Kidney epithelial cell (primary cell): ENCODE results near the gene LRTM2. TPM values are rescaled to one million over a fixed set of nuclear protein-coding genes. Genes with fewer than 3 reads are reported as not detected.

Source experiments
- DNase-seq: peaks from one replicate; pipeline ENCODE4 v3.0.0-alpha.2; 2010; ENCODE audit warnings: low read depth
- H3K27me3 ChIP-seq: 2 replicates; pipeline ENCODE4 v1.6.0; 2011; ENCODE audit warnings: low read length; ENCODE audit not compliant: control insufficient read depth, insufficient read depth
- H3K36me3 ChIP-seq: 2 replicates; pipeline ENCODE4 v1.5.1; 2011; ENCODE audit warnings: low read length; ENCODE audit not compliant: control insufficient read depth, insufficient read depth
- H3K4me3 ChIP-seq: 2 replicates; pipeline ENCODE4 v1.5.1; 2011; ENCODE audit warnings: low read depth, mild to moderate bottlenecking, control low read depth, low read length
- total RNA-seq: library from RNA; depleted of rRNA; stranded (reverse); fragments of >200 nt; gene quantifications from 2 replicates; pipeline ENCODE4 v1.2.3, GENCODE V29; 2015
- TF ChIP-seq, protein P1 (sequence below): IDR thresholded peaks from 2 replicates; pipeline ENCODE4 v1.5.1; 2011; ENCODE audit warnings: mild to moderate bottlenecking, moderate library complexity, low read length, control low read depth, inconsistent platforms; ENCODE audit not compliant: insufficient read depth, poor library complexity, severe bottlenecking

The LRTM2 gene
- total RNA-seq, 1 donor from 2014 or later = not detected

DNA sequence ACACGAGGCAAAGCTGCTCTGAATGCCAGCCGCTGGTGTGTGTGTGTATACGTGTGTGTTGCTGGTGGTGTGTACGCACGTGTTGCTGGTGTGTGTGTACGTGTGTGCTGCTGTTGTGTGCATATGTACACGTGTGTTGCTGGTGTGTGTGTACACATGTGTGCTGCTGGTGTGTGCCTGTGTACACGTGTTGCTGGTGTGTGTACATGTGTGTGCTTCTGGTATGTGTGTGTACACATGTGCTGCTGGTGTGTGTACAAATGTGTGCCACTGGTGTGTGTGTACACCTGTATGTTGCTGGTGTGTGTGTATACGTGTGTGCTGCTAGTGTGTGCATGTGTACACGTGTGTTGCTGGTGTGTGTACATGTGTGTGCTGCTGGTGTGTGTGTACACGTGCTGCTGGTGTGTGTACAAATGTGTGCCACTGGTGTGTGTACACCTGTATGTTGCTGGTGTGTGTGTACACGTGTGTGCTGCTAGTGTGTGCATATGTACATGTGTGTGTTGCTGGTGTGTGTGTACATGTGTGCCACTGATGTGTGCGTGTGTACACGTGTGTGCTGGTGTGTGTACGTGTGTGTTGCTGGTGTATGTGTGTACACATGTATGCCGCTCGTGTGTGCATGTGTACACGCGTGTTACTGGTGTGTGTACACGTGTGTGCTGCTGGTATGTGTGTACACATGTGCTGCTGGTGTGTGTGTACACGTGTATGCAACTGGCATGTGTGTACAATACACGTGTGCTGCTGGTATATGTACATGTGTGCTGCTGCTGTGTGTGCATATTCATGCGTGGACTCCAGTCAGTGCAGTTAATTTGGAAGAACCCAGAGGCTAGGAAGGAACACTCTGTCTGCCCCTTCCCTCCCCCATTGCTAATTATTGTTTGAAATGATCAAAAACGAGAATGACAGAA is 50.9 kb downstream of the LRTM2 start:
- no peak for DNase-seq
- TF ChIP-seq, protein P1, sequence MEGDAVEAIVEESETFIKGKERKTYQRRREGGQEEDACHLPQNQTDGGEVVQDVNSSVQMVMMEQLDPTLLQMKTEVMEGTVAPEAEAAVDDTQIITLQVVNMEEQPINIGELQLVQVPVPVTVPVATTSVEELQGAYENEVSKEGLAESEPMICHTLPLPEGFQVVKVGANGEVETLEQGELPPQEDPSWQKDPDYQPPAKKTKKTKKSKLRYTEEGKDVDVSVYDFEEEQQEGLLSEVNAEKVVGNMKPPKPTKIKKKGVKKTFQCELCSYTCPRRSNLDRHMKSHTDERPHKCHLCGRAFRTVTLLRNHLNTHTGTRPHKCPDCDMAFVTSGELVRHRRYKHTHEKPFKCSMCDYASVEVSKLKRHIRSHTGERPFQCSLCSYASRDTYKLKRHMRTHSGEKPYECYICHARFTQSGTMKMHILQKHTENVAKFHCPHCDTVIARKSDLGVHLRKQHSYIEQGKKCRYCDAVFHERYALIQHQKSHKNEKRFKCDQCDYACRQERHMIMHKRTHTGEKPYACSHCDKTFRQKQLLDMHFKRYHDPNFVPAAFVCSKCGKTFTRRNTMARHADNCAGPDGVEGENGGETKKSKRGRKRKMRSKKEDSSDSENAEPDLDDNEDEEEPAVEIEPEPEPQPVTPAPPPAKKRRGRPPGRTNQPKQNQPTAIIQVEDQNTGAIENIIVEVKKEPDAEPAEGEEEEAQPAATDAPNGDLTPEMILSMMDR = no peak
- H3K27me3 ChIP-seq = peaks cover 6% of the 10 kb centered on the region
- no peaks in the 10 kb centered on the region for H3K36me3 ChIP-seq
- no peak overlapping the region for H3K4me3 ChIP-seq

GRCh38 chr12:1872001-1872400 is 51.6 kb downstream of the LRTM2 start:
- peaks cover 6% of the 10 kb centered on the region for H3K27me3 ChIP-seq
- no peak for DNase-seq
- no peaks in the 10 kb centered on the region for H3K36me3 ChIP-seq
- TF ChIP-seq, protein P1 = no peak
- no peak overlapping the region for H3K4me3 ChIP-seq

DNA sequence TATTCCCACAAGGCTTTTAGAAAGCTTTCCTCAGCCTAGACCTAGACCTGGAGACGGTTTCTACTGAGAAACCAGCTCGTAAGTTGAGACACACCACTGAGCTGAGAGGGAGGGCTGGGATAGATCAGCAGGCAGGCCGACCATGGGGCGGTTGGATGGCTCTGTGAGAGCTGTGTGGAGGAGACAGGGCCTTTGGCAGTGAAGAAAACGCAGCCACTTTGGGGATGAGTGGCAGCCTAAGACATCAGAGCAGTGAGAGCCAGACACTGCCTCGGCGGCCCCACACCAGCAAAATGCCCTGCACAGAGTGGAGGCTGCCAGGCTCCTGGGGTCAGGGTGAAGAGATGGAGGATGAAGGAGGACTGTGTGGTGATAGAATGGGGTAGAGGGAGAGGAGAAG is 52.1 kb downstream of the LRTM2 start:
- H3K27me3 ChIP-seq = peaks cover 6% of the 10 kb centered on the region
- TF ChIP-seq, protein P1 = no peak

GRCh38 chr12:1873531-1874510 is 53.5 kb downstream of the LRTM2 start:
- Histone ChIP-seq H3K4me3 (no peak overlapping the region), H3K27me3 (peaks cover 6% of the 10 kb centered on the region), H3K36me3 (no peaks in the 10 kb centered on the region)
- TF ChIP-seq, protein P1 = no peak
- no peak for DNase-seq

More for the DNA sequence above, 52.1 kb downstream of the LRTM2 start:
- no peaks in the 10 kb centered on the region for H3K36me3 ChIP-seq
- DNase-seq = no peak
- no peak overlapping the region for H3K4me3 ChIP-seq

- TF ChIP-seq, protein P1 = no peak
- no peaks in the 10 kb centered on the region for H3K36me3 ChIP-seq
- DNase-seq = no peak
- peaks cover 6% of the 10 kb centered on the region for H3K27me3 ChIP-seq
- no peak overlapping the region for H3K4me3 ChIP-seq
Measured at GRCh38 chr12:1875608-1876007, 55.2 kb downstream of the LRTM2 start.
